Hematopoietic multipotent progenitor cell treated with erythropoietin and hydrocortisone succinate and interleukin-3 and kit ligand, for 15 days (in vitro differentiated cells): ENCODE data around the gene STK25.

Experiments used
- DNase-seq: peaks from one replicate; pipeline ENCODE4 v3.0.0-alpha.2; 2015; ENCODE audit warnings: low spot score

STK25 gene

DNA sequence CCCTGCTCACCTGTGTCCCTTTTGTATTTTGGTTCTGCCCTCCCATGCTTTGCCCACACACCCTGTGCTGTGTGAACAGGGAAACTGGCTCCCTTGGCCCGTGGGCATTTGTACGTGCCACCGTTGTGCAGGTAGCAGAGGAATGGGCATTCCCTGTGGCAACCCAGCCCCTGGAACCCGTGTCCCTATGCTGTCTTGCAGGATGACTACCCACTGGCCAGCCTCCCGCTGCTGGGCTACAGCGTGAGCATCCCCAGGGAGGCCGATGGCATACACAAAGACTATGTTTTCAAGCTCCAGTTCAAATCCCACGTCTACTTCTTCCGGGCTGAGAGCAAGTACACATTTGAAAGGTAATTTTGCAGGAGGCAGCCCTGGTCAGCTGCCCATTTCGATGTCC lies 15.3 kb downstream of the STK25 start:
- no peak for DNase-seq

GRCh38 chr2:241492174-241492565 lies 16.2 kb downstream of the STK25 start:
- no peak for DNase-seq

GRCh38 chr2:241491549-241492173 lies 16.7 kb downstream of the STK25 start:
- DNase-seq: no peak

DNA sequence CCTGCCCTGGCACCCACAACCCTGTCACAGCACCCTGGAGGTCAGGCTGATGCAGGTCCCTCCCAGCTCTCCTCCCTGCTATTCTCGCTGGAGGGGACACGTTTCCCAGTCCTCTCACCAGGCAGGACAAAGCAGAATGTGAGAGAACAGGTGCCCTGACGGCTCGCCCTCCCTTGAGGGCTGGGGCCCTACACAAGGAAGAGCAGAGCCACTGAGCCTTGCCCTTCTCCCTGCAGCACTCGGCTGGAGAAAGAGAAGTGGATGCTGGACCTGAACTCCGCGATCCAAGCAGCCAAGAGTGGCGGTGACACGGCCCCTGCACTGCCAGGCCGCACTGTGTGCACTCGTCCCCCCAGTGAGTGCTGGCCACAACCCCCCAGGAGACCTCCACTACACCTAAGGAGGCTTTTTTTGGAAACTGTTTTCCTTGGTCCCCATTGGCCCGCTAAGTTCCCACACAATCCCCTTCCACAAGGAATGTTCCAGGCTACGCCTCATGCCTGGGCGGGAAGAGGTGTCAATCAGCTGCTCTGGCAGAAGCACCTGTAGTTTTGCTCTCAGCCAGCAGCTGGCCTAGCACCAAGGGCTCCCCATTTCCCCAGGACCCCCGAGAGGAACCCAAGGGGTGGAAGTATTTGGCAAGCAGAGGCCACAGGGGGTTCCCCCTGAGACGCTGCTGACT lies 17.4 kb downstream of the STK25 start:
- no peak for DNase-seq

- DNase-seq: peak; percentile 87
Measured at GRCh38 chr2:241489733-241490680, 18.4 kb downstream of the STK25 start.

- DNase-seq: peak; percentile 74
Measured at GRCh38 chr2:241489088-241489487, 19.3 kb downstream of the STK25 start.

DNA sequence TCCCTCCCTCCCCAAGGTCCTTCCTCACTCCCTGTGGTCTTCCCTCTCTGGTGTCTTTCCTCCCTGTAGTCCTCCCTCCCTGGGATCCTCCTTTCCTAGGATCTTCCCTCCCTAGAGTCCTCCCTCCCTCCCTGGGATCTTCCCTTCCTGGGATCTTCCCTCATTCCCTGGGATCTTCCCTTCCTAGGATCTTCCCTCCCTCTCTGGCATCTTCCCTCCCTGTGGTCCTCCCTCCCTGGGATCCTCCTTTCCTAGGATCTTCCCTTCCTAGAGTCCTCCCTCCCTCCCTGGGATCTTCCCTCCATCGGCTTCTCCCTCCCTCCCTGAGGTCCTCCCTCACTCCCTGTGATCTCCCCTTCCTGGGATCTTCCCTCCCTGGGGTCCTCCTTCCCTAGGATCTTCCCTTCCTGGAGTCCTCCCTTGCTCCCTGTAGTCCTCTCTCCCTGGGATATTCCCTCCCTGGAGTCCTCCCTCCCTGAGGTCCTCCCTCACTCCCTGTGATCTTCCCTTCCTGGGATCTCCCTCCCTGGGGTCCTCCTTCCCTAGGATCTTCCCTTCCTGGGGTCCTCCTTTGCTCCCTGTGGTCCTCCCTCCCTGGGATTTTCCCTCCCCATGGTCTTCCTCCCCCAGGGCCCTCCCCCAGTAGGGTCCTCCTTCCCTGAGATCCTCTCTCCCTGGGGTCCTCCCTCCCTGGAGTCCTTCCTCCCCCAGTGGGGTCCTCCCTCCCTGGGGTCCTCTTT lies 23.0 kb downstream of the STK25 start:
- no peak for DNase-seq

- no peak for DNase-seq
Measured at GRCh38 chr2:241483305-241483704, 25.1 kb downstream of the STK25 start.

DNA sequence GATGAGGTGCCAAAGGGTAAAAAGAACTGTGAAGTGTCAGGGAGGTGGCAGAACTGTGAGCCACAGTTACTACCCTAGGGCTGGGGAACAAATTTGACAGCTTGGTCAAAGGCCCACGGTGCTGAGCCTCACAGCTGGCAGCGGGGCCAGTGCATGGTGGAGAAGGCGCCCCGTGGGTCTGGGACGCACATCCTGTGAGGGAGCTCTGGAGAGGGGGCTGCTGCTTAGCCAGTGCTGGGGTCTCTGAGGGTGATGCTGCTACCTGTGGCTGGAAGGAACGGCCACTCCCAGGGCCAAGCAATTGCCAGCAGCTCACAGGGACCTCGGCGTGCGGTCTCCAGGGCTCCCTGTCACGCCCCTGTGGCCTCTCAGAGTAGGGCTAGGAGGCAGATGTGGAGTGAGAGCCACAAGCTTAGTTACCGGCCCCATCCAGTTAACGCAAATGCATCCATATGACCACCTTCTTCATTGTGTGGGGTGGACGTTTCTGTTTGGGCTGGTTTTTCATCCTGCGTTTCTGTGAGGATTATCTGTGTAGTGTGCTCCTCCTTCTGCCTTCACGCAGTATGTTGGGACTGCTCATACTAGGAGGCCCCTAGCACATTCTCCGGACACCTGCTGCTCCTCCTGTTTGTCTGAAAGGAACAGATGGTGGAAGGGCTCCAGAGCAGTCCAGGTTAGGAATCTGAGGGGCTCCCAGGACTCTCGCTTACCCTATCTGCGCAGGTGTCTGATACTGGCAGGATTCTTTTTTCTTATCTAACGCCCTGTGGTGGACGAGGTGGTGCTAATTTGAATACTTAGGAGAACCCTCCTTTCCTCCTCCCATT lies 26.0 kb downstream of the STK25 start:
- no peak for DNase-seq

DNA sequence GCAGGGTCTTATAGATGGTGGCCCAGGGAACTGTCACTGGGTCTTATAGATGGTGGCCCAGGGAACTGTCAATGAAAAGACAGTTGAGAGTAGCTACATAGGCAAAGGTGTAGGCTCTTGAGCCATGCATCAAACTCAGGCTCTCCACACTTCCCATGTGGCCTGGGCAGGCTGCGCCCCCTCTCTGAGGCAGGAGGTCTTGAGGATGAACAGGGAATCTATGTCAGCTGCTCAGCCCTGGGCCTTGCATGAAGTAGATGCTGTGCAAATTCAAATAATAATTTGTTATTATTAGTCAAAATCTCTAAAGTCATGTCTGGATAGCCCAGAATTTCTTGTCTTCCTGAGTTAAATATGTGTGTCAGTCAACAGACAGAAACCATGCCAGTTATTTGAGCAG lies 26.7 kb downstream of the STK25 start:
- DNase-seq: no peak

- no peak for DNase-seq
Measured at GRCh38 chr2:241479026-241479898, 29.1 kb downstream of the STK25 start.

- DNase-seq: no peak
Measured at GRCh38 chr2:241478166-241478565, 30.2 kb downstream of the STK25 start.

GRCh38 chr2:241475267-241475666 lies 33.1 kb downstream of the STK25 start:
- no peak for DNase-seq

- DNase-seq: no peak
Measured at GRCh38 chr2:241473399-241473798, 35.0 kb downstream of the STK25 start.

GRCh38 chr2:241469746-241470145 lies 38.6 kb downstream of the STK25 start:
- DNase-seq: no peak

- DNase-seq: no peak
Measured at GRCh38 chr2:241468476-241468781, 40.0 kb downstream of the STK25 start.

GRCh38 chr2:241467777-241468475 lies 40.5 kb downstream of the STK25 start:
- DNase-seq: no peak

DNA sequence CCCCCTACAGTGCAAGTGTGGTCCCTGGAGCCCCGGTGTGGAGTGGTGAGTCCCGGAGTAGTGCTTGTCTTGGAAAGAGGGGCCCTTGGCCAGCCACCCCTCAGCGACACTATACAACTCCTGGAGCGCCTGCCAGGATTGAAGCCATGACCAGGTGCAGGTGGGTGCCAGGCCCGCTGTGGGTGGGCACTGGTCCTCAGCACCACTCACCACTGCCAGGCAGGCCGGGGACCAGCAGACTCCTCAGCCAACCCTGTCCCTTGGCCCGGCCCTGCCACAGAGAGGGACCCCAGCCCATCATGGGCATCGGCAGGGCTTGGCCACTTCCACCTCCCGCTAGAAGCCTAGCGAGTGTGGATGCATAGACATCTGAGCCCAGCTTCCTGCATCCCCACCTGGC lies 42.2 kb downstream of the STK25 start:
- DNase-seq: no peak

GRCh38 chr2:241465543-241465942 lies 42.8 kb downstream of the STK25 start:
- no peak for DNase-seq
